HEK293 (cell line): ENCODE measurements around the gene C1orf74.

Source experiments
- HOXD13 ChIP-seq: sonication (generic); formaldehyde crosslinking; IDR thresholded peaks from 2 replicates; pipeline ENCODE4 v1.8.0; 2022; ENCODE audit warnings: missing genetic modification reagents, borderline replicate concordance
- YY1 ChIP-seq: fragments of 450-650 bp; formaldehyde crosslinking; IDR thresholded peaks from 2 replicates; pipeline ENCODE4 v1.5.1; 2018; ENCODE audit warnings: missing biosample characterization, missing genetic modification characterization
- ZNF112 ChIP-seq: fragments of 450-650 bp; formaldehyde crosslinking; IDR thresholded peaks from 2 replicates; pipeline ENCODE4 v1.5.0; 2017; ENCODE audit warnings: missing biosample characterization, missing genetic modification characterization
- ZNF121 ChIP-seq: fragments of 450-650 bp; formaldehyde crosslinking; IDR thresholded peaks from 2 replicates; pipeline ENCODE4 v1.5.1; 2016; ENCODE audit warnings: missing biosample characterization, missing genetic modification characterization
- ZNF146 ChIP-seq: fragments of 450-650 bp; formaldehyde crosslinking; IDR thresholded peaks from 2 replicates; pipeline ENCODE4 v1.5.1; 2016; ENCODE audit warnings: missing biosample characterization, missing genetic modification characterization
- ZNF202 ChIP-seq: fragments of 450-650 bp; formaldehyde crosslinking; IDR thresholded peaks from 2 replicates; pipeline ENCODE4 v1.5.1; 2016; ENCODE audit warnings: missing biosample characterization, missing genetic modification characterization, borderline replicate concordance
- ZNF214 ChIP-seq: fragments of 450-650 bp; formaldehyde crosslinking; IDR thresholded peaks from 2 replicates; pipeline ENCODE4 v1.5.1; 2017; ENCODE audit warnings: missing biosample characterization, mild to moderate bottlenecking, missing genetic modification characterization, borderline replicate concordance
- ZNF473 ChIP-seq: fragments of 450-650 bp; formaldehyde crosslinking; IDR thresholded peaks from 2 replicates; pipeline ENCODE4 v1.5.1; 2017; ENCODE audit warnings: missing biosample characterization, missing genetic modification characterization
- ZNF544 ChIP-seq: fragments of 450-650 bp; formaldehyde crosslinking; IDR thresholded peaks from 2 replicates; pipeline ENCODE4 v1.5.0; 2017; ENCODE audit warnings: missing biosample characterization, missing genetic modification characterization
- ZNF624 ChIP-seq: fragments of 450-650 bp; formaldehyde crosslinking; IDR thresholded peaks from 2 replicates; pipeline ENCODE4 v1.5.1; 2017; ENCODE audit warnings: missing biosample characterization, missing genetic modification characterization
- ZNF76 ChIP-seq: fragments of 450-650 bp; formaldehyde crosslinking; IDR thresholded peaks from 2 replicates; pipeline ENCODE4; 2016; ENCODE audit warnings: low read depth, missing biosample characterization, missing genetic modification characterization, borderline replicate concordance
- ZNF777 ChIP-seq: fragments of 450-650 bp; formaldehyde crosslinking; IDR thresholded peaks from 2 replicates; pipeline ENCODE4 v1.5.1; 2017; ENCODE audit warnings: missing biosample characterization, missing genetic modification characterization, borderline replicate concordance
- TF ChIP-seq, protein P1 (sequence below): fragments of 450-650 bp; formaldehyde crosslinking; IDR thresholded peaks from 2 replicates; pipeline ENCODE4 v1.5.1; 2016; ENCODE audit warnings: missing biosample characterization, missing genetic modification characterization
- TF ChIP-seq, protein P2 (sequence below): fragments of 450-650 bp; formaldehyde crosslinking; IDR thresholded peaks from 2 replicates; pipeline ENCODE4 v1.5.1; 2016; ENCODE audit warnings: missing biosample characterization, missing genetic modification characterization
- TF ChIP-seq, protein P3 (sequence below): fragments of 450-650 bp; formaldehyde crosslinking; IDR thresholded peaks from 2 replicates; pipeline ENCODE4 v1.5.1; 2016; ENCODE audit warnings: missing biosample characterization, missing genetic modification characterization, borderline replicate concordance
- TF ChIP-seq, protein P4 (sequence below): fragments of 450-650 bp; formaldehyde crosslinking; IDR thresholded peaks from 2 replicates; pipeline ENCODE4 v1.5.1; 2016; ENCODE audit warnings: missing biosample characterization, missing genetic modification characterization
- TF ChIP-seq, protein P5 (sequence below): fragments of 450-650 bp; formaldehyde crosslinking; IDR thresholded peaks from 2 replicates; pipeline ENCODE4 v1.5.1; 2016; ENCODE audit warnings: missing biosample characterization, missing genetic modification characterization
- TF ChIP-seq, protein P6 (sequence below): fragments of 450-650 bp; formaldehyde crosslinking; conservative IDR thresholded peaks from 2 replicates; pipeline ENCODE4 v1.5.1; 2016; ENCODE audit warnings: low read depth, missing biosample characterization, missing genetic modification characterization
- TF ChIP-seq, protein P7 (sequence below): fragments of 450-650 bp; formaldehyde crosslinking; IDR thresholded peaks from 2 replicates; pipeline ENCODE4 v1.5.1; 2016; ENCODE audit warnings: missing biosample characterization, missing genetic modification characterization
- TF ChIP-seq, protein P8 (sequence below): fragments of 450-650 bp; IDR thresholded peaks from 2 replicates; pipeline ENCODE4 v1.5.1; 2018; ENCODE audit warnings: missing biosample characterization, missing genetic modification characterization

The C1orf74 gene

DNA sequence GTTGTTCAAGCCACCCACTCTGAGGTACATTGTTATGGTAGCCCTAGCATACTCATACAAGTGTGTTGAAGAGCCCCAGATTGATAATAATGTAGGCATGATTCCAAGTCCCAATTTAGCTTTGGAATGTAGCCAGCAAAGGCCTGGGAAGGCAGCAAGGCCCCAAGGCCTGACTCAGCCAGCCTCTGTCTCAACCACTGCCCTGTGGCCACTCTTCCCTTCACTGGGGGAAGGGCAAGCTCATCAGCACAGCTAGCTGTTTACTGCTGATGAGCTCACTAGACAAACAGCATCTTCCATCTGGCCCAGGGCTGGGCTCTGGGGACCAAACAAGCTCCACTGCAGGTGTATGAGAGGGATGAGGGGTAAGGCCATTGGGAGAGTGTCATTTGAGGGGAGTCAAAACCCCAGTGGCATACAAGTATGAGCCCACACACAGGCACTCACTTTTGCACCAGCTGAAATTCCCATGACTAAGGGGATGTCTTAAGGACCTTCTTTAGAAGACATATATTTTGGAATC lies 23.8 kb upstream of the C1orf74 start (continued):
- TF ChIP-seq ZNF121 (tag by site-specific recombination) (no peak), ZNF146 (tag by site-specific recombination) (no peak), HOXD13 (CRISPR knock-in tag) (no peak), ZNF202 (tag by site-specific recombination) (no peak), ZNF112 (no peak), ZNF624 (tag by site-specific recombination) (no peak), YY1 (no peak), ZNF473 (tag by site-specific recombination) (no peak), ZNF777 (tag by site-specific recombination) (no peak), ZNF214 (no peak), ZNF76 (tag by site-specific recombination) (no peak), ZNF544 (tag by site-specific recombination) (no peak)
- TF ChIP-seq, protein P1, sequence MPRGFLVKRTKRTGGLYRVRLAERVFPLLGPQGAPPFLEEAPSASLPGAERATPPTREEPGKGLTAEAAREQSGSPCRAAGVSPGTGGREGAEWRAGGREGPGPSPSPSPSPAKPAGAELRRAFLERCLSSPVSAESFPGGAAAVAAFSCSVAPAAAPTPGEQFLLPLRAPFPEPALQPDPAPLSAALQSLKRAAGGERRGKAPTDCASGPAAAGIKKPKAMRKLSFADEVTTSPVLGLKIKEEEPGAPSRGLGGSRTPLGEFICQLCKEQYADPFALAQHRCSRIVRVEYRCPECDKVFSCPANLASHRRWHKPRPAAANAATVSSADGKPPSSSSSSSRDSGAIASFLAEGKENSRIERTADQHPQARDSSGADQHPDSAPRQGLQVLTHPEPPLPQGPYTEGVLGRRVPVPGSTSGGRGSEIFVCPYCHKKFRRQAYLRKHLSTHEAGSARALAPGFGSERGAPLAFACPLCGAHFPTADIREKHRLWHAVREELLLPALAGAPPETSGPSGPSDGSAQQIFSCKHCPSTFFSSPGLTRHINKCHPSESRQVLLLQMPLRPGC = no peak
- TF ChIP-seq, protein P2, sequence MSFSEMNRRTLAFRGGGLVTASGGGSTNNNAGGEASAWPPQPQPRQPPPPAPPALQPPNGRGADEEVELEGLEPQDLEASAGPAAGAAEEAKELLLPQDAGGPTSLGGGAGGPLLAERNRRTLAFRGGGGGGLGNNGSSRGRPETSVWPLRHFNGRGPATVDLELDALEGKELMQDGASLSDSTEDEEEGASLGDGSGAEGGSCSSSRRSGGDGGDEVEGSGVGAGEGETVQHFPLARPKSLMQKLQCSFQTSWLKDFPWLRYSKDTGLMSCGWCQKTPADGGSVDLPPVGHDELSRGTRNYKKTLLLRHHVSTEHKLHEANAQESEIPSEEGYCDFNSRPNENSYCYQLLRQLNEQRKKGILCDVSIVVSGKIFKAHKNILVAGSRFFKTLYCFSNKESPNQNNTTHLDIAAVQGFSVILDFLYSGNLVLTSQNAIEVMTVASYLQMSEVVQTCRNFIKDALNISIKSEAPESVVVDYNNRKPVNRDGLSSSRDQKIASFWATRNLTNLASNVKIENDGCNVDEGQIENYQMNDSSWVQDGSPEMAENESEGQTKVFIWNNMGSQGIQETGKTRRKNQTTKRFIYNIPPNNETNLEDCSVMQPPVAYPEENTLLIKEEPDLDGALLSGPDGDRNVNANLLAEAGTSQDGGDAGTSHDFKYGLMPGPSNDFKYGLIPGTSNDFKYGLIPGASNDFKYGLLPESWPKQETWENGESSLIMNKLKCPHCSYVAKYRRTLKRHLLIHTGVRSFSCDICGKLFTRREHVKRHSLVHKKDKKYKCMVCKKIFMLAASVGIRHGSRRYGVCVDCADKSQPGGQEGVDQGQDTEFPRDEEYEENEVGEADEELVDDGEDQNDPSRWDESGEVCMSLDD (tag by site-specific recombination) = no peak
- TF ChIP-seq, protein P3, sequence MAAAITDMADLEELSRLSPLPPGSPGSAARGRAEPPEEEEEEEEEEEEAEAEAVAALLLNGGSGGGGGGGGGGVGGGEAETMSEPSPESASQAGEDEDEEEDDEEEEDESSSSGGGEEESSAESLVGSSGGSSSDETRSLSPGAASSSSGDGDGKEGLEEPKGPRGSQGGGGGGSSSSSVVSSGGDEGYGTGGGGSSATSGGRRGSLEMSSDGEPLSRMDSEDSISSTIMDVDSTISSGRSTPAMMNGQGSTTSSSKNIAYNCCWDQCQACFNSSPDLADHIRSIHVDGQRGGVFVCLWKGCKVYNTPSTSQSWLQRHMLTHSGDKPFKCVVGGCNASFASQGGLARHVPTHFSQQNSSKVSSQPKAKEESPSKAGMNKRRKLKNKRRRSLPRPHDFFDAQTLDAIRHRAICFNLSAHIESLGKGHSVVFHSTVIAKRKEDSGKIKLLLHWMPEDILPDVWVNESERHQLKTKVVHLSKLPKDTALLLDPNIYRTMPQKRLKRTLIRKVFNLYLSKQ = no peak
- TF ChIP-seq, protein P4, sequence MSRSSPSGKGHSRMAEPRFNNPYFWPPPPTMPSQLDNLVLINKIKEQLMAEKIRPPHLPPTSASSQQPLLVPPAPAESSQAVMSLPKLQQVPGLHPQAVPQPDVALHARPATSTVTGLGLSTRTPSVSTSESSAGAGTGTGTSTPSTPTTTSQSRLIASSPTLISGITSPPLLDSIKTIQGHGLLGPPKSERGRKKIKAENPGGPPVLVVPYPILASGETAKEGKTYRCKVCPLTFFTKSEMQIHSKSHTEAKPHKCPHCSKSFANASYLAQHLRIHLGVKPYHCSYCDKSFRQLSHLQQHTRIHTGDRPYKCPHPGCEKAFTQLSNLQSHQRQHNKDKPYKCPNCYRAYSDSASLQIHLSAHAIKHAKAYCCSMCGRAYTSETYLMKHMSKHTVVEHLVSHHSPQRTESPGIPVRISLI (tag by site-specific recombination) = no peak
- TF ChIP-seq, protein P5, sequence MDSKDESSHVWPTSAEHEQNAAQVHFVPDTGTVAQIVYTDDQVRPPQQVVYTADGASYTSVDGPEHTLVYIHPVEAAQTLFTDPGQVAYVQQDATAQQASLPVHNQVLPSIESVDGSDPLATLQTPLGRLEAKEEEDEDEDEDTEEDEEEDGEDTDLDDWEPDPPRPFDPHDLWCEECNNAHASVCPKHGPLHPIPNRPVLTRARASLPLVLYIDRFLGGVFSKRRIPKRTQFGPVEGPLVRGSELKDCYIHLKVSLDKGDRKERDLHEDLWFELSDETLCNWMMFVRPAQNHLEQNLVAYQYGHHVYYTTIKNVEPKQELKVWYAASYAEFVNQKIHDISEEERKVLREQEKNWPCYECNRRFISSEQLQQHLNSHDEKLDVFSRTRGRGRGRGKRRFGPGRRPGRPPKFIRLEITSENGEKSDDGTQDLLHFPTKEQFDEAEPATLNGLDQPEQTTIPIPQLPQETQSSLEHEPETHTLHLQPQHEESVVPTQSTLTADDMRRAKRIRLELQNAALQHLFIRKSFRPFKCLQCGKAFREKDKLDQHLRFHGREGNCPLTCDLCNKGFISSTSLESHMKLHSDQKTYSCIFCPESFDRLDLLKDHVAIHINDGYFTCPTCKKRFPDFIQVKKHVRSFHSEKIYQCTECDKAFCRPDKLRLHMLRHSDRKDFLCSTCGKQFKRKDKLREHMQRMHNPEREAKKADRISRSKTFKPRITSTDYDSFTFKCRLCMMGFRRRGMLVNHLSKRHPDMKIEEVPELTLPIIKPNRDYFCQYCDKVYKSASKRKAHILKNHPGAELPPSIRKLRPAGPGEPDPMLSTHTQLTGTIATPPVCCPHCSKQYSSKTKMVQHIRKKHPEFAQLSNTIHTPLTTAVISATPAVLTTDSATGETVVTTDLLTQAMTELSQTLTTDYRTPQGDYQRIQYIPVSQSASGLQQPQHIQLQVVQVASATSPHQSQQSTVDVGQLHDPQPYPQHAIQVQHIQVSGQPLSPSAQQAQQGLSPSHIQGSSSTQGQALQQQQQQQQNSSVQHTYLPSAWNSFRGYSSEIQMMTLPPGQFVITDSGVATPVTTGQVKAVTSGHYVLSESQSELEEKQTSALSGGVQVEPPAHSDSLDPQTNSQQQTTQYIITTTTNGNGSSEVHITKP = peak; percentile 67; the same call in 1 of the 2 replicates
- TF ChIP-seq, protein P6, sequence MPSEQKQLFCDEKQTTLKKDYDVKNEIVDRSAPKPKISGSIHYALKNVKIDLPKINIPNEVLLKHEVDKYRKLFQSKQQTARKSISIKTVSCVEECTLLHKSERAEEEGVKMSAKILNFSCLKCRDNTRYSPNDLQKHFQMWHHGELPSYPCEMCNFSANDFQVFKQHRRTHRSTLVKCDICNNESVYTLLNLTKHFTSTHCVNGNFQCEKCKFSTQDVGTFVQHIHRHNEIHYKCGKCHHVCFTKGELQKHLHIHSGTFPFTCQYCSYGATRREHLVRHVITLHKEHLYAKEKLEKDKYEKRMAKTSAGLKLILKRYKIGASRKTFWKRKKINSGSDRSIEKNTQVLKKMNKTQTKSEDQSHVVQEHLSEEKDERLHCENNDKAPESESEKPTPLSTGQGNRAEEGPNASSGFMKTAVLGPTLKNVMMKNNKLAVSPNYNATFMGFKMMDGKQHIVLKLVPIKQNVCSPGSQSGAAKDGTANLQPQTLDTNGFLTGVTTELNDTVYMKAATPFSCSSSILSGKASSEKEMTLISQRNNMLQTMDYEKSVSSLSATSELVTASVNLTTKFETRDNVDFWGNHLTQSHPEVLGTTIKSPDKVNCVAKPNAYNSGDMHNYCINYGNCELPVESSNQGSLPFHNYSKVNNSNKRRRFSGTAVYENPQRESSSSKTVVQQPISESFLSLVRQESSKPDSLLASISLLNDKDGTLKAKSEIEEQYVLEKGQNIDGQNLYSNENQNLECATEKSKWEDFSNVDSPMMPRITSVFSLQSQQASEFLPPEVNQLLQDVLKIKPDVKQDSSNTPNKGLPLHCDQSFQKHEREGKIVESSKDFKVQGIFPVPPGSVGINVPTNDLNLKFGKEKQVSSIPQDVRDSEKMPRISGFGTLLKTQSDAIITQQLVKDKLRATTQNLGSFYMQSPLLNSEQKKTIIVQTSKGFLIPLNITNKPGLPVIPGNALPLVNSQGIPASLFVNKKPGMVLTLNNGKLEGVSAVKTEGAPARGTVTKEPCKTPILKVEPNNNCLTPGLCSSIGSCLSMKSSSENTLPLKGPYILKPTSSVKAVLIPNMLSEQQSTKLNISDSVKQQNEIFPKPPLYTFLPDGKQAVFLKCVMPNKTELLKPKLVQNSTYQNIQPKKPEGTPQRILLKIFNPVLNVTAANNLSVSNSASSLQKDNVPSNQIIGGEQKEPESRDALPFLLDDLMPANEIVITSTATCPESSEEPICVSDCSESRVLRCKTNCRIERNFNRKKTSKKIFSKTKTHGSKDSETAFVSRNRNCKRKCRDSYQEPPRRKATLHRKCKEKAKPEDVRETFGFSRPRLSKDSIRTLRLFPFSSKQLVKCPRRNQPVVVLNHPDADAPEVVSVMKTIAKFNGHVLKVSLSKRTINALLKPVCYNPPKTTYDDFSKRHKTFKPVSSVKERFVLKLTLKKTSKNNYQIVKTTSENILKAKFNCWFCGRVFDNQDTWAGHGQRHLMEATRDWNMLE (tag by site-specific recombination) = no peak; the same call in 1 of the 2 replicates
- TF ChIP-seq, protein P7, sequence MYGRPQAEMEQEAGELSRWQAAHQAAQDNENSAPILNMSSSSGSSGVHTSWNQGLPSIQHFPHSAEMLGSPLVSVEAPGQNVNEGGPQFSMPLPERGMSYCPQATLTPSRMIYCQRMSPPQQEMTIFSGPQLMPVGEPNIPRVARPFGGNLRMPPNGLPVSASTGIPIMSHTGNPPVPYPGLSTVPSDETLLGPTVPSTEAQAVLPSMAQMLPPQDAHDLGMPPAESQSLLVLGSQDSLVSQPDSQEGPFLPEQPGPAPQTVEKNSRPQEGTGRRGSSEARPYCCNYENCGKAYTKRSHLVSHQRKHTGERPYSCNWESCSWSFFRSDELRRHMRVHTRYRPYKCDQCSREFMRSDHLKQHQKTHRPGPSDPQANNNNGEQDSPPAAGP (tag by site-specific recombination) = peak; percentile 50; the same call in 1 of the 2 replicates
- TF ChIP-seq, protein P8, sequence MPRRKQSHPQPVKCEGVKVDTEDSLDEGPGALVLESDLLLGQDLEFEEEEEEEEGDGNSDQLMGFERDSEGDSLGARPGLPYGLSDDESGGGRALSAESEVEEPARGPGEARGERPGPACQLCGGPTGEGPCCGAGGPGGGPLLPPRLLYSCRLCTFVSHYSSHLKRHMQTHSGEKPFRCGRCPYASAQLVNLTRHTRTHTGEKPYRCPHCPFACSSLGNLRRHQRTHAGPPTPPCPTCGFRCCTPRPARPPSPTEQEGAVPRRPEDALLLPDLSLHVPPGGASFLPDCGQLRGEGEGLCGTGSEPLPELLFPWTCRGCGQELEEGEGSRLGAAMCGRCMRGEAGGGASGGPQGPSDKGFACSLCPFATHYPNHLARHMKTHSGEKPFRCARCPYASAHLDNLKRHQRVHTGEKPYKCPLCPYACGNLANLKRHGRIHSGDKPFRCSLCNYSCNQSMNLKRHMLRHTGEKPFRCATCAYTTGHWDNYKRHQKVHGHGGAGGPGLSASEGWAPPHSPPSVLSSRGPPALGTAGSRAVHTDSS (tag by site-specific recombination) = no peak
